T-cell (primary cell): ENCODE results near the gene KLF17. TPM values are rescaled to one million over a fixed set of nuclear protein-coding genes. Genes with fewer than 3 reads are reported as not detected.
"Not testable (repeated sequence)": the region's sequence is repeated elsewhere in the genome, so short reads cannot be mapped to it uniquely, and the experiment has no call there.

Experiments
- ATAC-seq, 4 experiments: fragments of 200-7000 bp in 3 of 4; fragments of 150-1000 bp in 1 of 4; cut with Tn5 transposase; replicated peaks in 1 of 4; 1 replicate in 3 of 4; 2 replicates in 1 of 4; pipeline ENCODE4 v1.10.0; 2021; ENCODE audit warnings: moderate library complexity in 3 of 4, mild to moderate bottlenecking in 2 of 4, moderate number of reproducible peaks in 1 of 4
- CTCF ChIA-PET, 2 donors: fragments of 300-600 bp; sonication (Branson Sonifier 250); formaldehyde crosslinking; loops; one replicate each; lab custom pipeline; 2022; ENCODE audit warnings: antibody characterized with exemption in 2 of 2; lab: Charles Lee
- POLR2A ChIA-PET, 2 donors: fragments of 300-600 bp; sonication (Branson Sonifier 250); formaldehyde crosslinking; loops; one replicate each; lab custom pipeline; 2022; ENCODE audit warnings: antibody characterized with exemption in 2 of 2; lab: Charles Lee
- DNase-seq, 35 experiments: peaks; one replicate each; pipeline versions ENCODE4 v3.0.0 to v3.0.0-alpha.2; 2013 to 2023
- H3K27ac ChIP-seq: one replicate; pipeline ENCODE4 v1.5.1; 2013; ENCODE audit warnings: low read length
- H3K27me3 ChIP-seq, 2 experiments: replicated peaks in 1 of 2; 1 replicate in 1 of 2; 2 replicates in 1 of 2; pipeline versions ENCODE4 v1.6.1 to v1.7.0; 2013; ENCODE audit warnings: low read length in 1 of 2, mixed read lengths in 1 of 2; ENCODE audit not compliant: control insufficient read depth in 2 of 2, insufficient read depth in 2 of 2; ENCODE audit errors: extremely low read depth in 1 of 2
- H3K36me3 ChIP-seq, 2 donors: 1 replicate in 1 of 2; 2 replicates in 1 of 2; pipeline versions ENCODE4 v1.6.1 to v1.7.0; 2013; ENCODE audit warnings: low read length in 1 of 2; ENCODE audit not compliant: control insufficient read depth in 2 of 2, insufficient read depth in 1 of 2; ENCODE audit errors: extremely low read depth in 1 of 2
- H3K4me1 ChIP-seq, 2 experiments: 1 replicate in 1 of 2; 2 replicates in 1 of 2; pipeline versions ENCODE4 v1.6.1 to v1.7.0; 2013; ENCODE audit warnings: low read length in 2 of 2, mixed read lengths in 1 of 2; ENCODE audit not compliant: insufficient read depth in 2 of 2, control insufficient read depth in 1 of 2; ENCODE audit errors: extremely low read depth in 1 of 2
- H3K4me3 ChIP-seq, 2 donors: 1 replicate in 1 of 2; 2 replicates in 1 of 2; pipeline versions ENCODE4 v1.5.1 to v1.7.0; 2013; ENCODE audit warnings: mild to moderate bottlenecking in 2 of 2, low read length in 1 of 2, moderate library complexity in 1 of 2; ENCODE audit not compliant: control insufficient read depth in 1 of 2; ENCODE audit errors: extremely low read depth in 1 of 2
- H3K9me3 ChIP-seq: 2 replicates; pipeline ENCODE4 v1.7.0; 2013
- H3K27ac Mint-ChIP-seq, 2 donors: one replicate each; pipeline ENCODE4 v1.8.0; 2020 to 2021; ENCODE audit warnings: mild to moderate bottlenecking in 2 of 2, mixed read lengths in 2 of 2
- H3K27me3 Mint-ChIP-seq, 2 donors: one replicate each; pipeline ENCODE4 v1.8.0; 2021 to 2022; ENCODE audit warnings: mixed read lengths in 2 of 2
- H3K36me3 Mint-ChIP-seq: one replicate; pipeline ENCODE4 v1.8.0; 2021; ENCODE audit warnings: mixed read lengths
- H3K4me1 Mint-ChIP-seq, 3 donors: one replicate each; pipeline ENCODE4 v1.8.0; 2020 to 2022; ENCODE audit warnings: mixed read lengths in 3 of 3, mild to moderate bottlenecking in 1 of 3
- H3K4me3 Mint-ChIP-seq, 3 donors: one replicate each; pipeline ENCODE4 v1.8.0; 2020 to 2022; ENCODE audit warnings: mild to moderate bottlenecking in 3 of 3, mixed read lengths in 3 of 3, moderate library complexity in 3 of 3
- H3K9me3 Mint-ChIP-seq, 3 donors: one replicate each; pipeline ENCODE4 v1.8.0; 2020 to 2022; ENCODE audit warnings: mixed read lengths in 3 of 3
- whole genome bisulfite sequencing: methylation state at CpG from one replicate; pipeline ENCODE4 v1.1.5; 2013; ENCODE audit warnings: missing lambda C conversion rate; ENCODE audit not compliant: insufficient coverage; 5-methylcytosine and 5-hydroxymethylcytosine counted together
- total RNA-seq, 35 experiments: library from RNA in 6 of 35; stranded (reverse) in 6 of 35; fragments of 120-200 nt in 1 of 35; gene quantifications; one replicate each; pipeline versions ENCODE4 v1.2.1 to v1.2.4 and lab custom pipeline; 2013 to 2026

KLF17 gene
- total RNA-seq, 5 donors from 2014 or later (not counting 1 experiment from before 2014, with no cell fraction given) = not detected

- Mint-ChIP-seq H3K9me3 (no peaks in the 10 kb centered on the region), H3K4me1 (no peaks in the 10 kb centered on the region)
- CTCF ChIA-PET = no interaction called here
Measured at GRCh38 chr1:44112486-44112885, 6.1 kb upstream of the KLF17 start.

DNA sequence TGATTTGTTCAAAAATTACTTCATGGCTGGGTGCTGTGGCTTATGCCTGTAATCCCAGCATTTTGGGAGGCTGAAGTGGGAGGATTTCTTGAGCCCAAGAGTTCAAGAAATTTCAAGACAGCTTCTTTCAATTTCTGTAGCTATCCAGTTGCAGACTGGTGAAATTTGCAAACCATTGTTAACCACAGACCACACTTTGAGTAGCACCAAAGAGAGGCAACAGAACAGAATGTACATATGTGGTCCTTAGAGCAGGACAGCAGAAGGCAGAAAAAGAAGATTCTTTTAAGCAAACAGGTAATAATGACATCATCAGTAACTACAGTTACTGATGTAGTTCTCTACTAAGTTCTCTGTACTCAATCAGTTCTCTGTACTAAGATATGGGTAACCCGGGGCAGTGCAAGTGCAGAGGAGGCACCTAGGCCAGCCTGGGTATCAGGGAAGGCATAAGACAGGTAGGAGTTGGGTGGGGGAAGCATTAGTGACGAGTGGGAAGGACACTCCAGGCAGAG lies 5.5 kb upstream of the KLF17 start:
- H3K27ac Mint-ChIP-seq = no peak overlapping the region
- CTCF ChIA-PET = no interaction called here
- H3K36me3 Mint-ChIP-seq = no peaks in the 10 kb centered on the region
- H3K27me3 Mint-ChIP-seq = peaks cover 16 to 17% of the 10 kb centered on the region in 2 donors
- Histone ChIP-seq H3K9me3 (no peaks in the 10 kb centered on the region), H3K27ac (no peak overlapping the region), H3K4me1 (no peaks in the 10 kb centered on the region), H3K27me3 (peaks cover 0 to 6% of the 10 kb centered on the region in 2 experiments), H3K4me3 (no peak overlapping the region), H3K36me3 (no peaks in the 10 kb centered on the region)
- no peaks in the 10 kb centered on the region for H3K4me1 Mint-ChIP-seq
- WGBS = 54% methylated on average over 2 of the region's 2 CpGs
- POLR2A ChIA-PET = no interaction called here
- no peak overlapping the region for H3K4me3 Mint-ChIP-seq
- no peaks in the 10 kb centered on the region for H3K9me3 Mint-ChIP-seq
- no peak for DNase-seq
- ATAC-seq = no peak

More at GRCh38 chr1:44112486-44112885, 6.1 kb upstream of the KLF17 start:
- no peaks in the 10 kb centered on the region for H3K36me3 ChIP-seq
- H3K27me3 ChIP-seq = peaks cover 0 to 6% of the 10 kb centered on the region in 2 experiments
- POLR2A ChIA-PET = no interaction called here
- no peak overlapping the region for H3K27ac Mint-ChIP-seq
- H3K27ac ChIP-seq = no peak overlapping the region
- no peaks in the 10 kb centered on the region for H3K4me1 ChIP-seq
- DNase-seq = no peak
- WGBS = no CpG with 5 or more reads among the region's 3 CpGs
- ATAC-seq = no peak
- H3K4me3 Mint-ChIP-seq = no peak overlapping the region
- H3K27me3 Mint-ChIP-seq = peaks cover 16 to 22% of the 10 kb centered on the region in 2 donors
- H3K36me3 Mint-ChIP-seq = no peaks in the 10 kb centered on the region
- H3K9me3 ChIP-seq = no peaks in the 10 kb centered on the region
- H3K4me3 ChIP-seq = no peak overlapping the region

DNA sequence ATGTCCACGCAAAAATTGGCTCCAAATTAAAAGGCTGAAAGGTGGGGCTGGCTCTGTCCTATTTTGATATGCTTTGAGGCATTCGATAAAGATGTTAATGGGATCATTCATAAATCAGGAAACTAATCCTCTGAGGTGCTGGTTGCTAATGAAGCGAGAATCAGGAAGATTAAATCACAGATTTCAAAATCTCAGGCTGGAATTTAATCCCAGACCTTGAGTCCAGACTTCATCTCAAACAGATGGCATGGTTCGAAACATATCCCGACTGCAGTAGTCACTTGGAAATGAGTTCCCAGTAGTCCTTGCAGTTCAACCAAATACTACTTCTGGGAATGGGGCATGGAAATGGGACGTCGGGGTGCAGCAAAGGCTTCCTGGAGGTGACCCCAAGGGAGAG lies 4.5 kb upstream of the KLF17 start:
- Mint-ChIP-seq H3K36me3 (no peaks in the 10 kb centered on the region), H3K27me3 (peaks cover 13 to 16% of the 10 kb centered on the region in 2 donors), H3K4me1 (no peaks in the 10 kb centered on the region), H3K27ac (no peak overlapping the region), H3K4me3 (no peak overlapping the region), H3K9me3 (no peaks in the 10 kb centered on the region)
- no peaks in the 10 kb centered on the region for H3K9me3 ChIP-seq
- H3K27ac ChIP-seq = no peak overlapping the region
- CTCF ChIA-PET = no interaction called here
- H3K4me1 ChIP-seq = no peaks in the 10 kb centered on the region
- ATAC-seq (no peak), DNase-seq (no peak)
- peaks cover 0 to 5% of the 10 kb centered on the region in 2 experiments for H3K27me3 ChIP-seq
- no peak overlapping the region for H3K4me3 ChIP-seq
- POLR2A ChIA-PET = no interaction called here
- no peaks in the 10 kb centered on the region for H3K36me3 ChIP-seq
- WGBS = 83% methylated on average over 4 of the region's 7 CpGs

GRCh38 chr1:44117272-44117671 lies 1.3 kb upstream of the KLF17 start:
- H3K36me3 Mint-ChIP-seq, H3K27ac Mint-ChIP-seq, DNase-seq, H3K4me3 Mint-ChIP-seq, H3K27ac ChIP-seq, H3K27me3 ChIP-seq, H3K9me3 Mint-ChIP-seq, H3K4me3 ChIP-seq, H3K9me3 ChIP-seq, ATAC-seq, POLR2A ChIA-PET, H3K4me1 ChIP-seq, H3K36me3 ChIP-seq, CTCF ChIA-PET, H3K4me1 Mint-ChIP-seq: not testable (repeated sequence)
- WGBS = 92% methylated on average over 8 of the region's 10 CpGs
- peaks cover 16 to 20% of the 10 kb centered on the region in 2 donors for H3K27me3 Mint-ChIP-seq

- no peak overlapping the region for H3K4me3 Mint-ChIP-seq
- no peak for DNase-seq
- Histone ChIP-seq H3K36me3 (no peaks in the 10 kb centered on the region), H3K9me3 (no peaks in the 10 kb centered on the region), H3K4me3 (no peak overlapping the region), H3K4me1 (no peaks in the 10 kb centered on the region), H3K27me3 (peaks cover 0 to 2% of the 10 kb centered on the region in 2 experiments), H3K27ac (no peak overlapping the region)
- H3K9me3 Mint-ChIP-seq = no peaks in the 10 kb centered on the region
- H3K36me3 Mint-ChIP-seq = no peaks in the 10 kb centered on the region
- peaks cover 5 to 22% of the 10 kb centered on the region in 2 donors for H3K27me3 Mint-ChIP-seq
- ATAC-seq = no peak
- 75% methylated on average over 6 of the region's 6 CpGs for WGBS
- no peak overlapping the region for H3K27ac Mint-ChIP-seq
- H3K4me1 Mint-ChIP-seq = no peaks in the 10 kb centered on the region
- ChIA-PET POLR2A (no interaction called here), CTCF (interaction anchor here in 1 of 2 donors (0.7 kb wide), 1 partner anchor 1733 kb away, joined by 4 read pairs; no protein-coding TSS in a partner anchor)
Measured at GRCh38 chr1:44119525-44119924, 904 bp downstream of the KLF17 start.

DNA sequence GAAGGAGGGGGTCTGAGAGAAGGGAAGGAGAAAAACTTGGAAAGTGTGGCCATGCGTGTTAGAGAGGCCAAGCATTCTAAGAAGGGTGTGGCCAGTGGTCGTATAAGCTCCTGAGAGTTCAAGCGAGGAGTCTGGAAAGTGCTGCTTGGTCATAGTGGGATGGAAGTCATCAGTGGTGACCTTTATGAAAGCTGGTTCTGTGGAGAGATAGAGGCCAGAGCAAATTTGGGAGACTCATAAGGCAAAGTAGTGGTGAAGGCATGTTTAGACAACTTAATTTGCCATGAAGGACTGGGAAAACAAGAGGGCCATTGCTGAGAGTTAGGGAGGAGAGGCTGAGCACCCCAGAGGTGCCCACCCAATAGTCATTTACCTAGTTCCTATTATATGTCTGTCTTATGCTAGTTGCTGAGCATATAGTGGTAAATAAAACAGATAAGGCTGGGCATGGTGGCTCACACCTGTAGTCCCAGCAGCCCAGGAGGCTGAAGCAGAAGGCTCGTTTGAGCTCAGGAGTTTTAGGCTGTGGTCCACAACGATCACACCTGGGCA lies 1.9 kb downstream of the KLF17 start:
- H3K36me3 ChIP-seq = no peaks in the 10 kb centered on the region
- peaks cover 0 to 2% of the 10 kb centered on the region in 2 experiments for H3K27me3 ChIP-seq
- POLR2A ChIA-PET = no interaction called here
- H3K4me3 ChIP-seq = no peak overlapping the region
- Mint-ChIP-seq H3K36me3 (no peaks in the 10 kb centered on the region), H3K4me3 (no peak overlapping the region), H3K27ac (no peak overlapping the region), H3K9me3 (no peaks in the 10 kb centered on the region), H3K27me3 (peaks cover 6 to 27% of the 10 kb centered on the region in 2 donors), H3K4me1 (no peaks in the 10 kb centered on the region)
- no peaks in the 10 kb centered on the region for H3K4me1 ChIP-seq
- no peak overlapping the region for H3K27ac ChIP-seq
- DNase-seq (no peak), ATAC-seq (no peak)
- 84% methylated on average over 3 of the region's 5 CpGs for WGBS
- CTCF ChIA-PET = no interaction called here
- no peaks in the 10 kb centered on the region for H3K9me3 ChIP-seq
